ENCODE measurements around the gene OGDH. TPM values are rescaled to one million over a fixed set of nuclear protein-coding genes. Genes with fewer than 3 reads are reported as not detected.

The OGDH gene
- total RNA-seq, 4 donors from 2014 or later: 38.2 to 97.6 (median 78.6) TPM

DNA sequence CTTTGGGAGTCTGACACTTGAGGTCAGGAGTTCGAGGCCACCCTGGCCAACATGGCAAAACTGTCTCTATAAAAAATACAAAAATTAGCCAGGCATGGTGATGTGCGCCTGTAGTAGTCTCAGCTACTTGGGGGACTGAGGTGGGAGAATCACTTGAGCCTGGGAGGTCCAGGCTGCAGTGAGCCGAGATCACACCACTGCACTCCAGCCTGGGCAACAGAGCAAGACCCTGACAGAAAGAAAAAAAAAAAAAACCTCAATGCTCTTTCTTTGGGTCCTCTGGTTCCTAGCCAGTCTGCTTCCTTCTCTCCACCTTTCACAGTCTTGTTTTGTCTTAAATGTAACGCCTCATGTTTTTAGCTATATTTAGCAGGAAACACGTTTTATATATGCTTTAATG, 9.4 kb downstream of the OGDH start:
- no peaks in the 10 kb centered on the region for H3K27me3 ChIP-seq
- H3K4me1 ChIP-seq: no peaks in the 10 kb centered on the region
- no peak for TF ChIP-seq POLR2A (IDR thresholded peaks at IDR 0.05)
- TF ChIP-seq, protein P1, sequence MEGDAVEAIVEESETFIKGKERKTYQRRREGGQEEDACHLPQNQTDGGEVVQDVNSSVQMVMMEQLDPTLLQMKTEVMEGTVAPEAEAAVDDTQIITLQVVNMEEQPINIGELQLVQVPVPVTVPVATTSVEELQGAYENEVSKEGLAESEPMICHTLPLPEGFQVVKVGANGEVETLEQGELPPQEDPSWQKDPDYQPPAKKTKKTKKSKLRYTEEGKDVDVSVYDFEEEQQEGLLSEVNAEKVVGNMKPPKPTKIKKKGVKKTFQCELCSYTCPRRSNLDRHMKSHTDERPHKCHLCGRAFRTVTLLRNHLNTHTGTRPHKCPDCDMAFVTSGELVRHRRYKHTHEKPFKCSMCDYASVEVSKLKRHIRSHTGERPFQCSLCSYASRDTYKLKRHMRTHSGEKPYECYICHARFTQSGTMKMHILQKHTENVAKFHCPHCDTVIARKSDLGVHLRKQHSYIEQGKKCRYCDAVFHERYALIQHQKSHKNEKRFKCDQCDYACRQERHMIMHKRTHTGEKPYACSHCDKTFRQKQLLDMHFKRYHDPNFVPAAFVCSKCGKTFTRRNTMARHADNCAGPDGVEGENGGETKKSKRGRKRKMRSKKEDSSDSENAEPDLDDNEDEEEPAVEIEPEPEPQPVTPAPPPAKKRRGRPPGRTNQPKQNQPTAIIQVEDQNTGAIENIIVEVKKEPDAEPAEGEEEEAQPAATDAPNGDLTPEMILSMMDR (IDR thresholded peaks at IDR 0.05): no peak
- no peak for DNase-seq
- no peak overlapping the region for H3K27ac ChIP-seq
- no peak overlapping the region for H3K4me3 ChIP-seq
- H3K36me3 ChIP-seq: no peaks in the 10 kb centered on the region
- H3K9me3 ChIP-seq: no peaks in the 10 kb centered on the region
- intact Hi-C loops (cut with DNase I; ENCODE audit: low total_unique reads): no loop called here

DNA sequence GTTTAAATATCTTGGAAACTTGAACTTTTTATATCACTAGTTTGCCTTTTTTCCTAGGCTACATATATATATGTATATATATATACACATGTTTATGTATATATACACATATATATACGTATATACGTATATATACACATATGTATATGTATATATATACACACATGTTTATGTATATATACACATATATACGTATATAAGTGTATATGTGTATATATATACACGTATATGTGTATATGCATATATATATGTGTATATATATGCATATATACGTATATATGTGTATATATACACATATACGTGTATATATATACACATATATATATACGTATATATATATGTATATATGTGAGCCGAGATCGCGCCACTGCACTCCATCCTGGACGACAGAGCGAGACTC, 10.1 kb downstream of the OGDH start:
- no peaks in the 10 kb centered on the region for H3K4me1 ChIP-seq
- H3K36me3 ChIP-seq: no peaks in the 10 kb centered on the region
- intact Hi-C loops (cut with DNase I; ENCODE audit: low total_unique reads): no loop called here
- H3K9me3 ChIP-seq: no peaks in the 10 kb centered on the region
- H3K27ac ChIP-seq: no peak overlapping the region
- DNase-seq: no peak
- no peaks in the 10 kb centered on the region for H3K27me3 ChIP-seq
- H3K4me3 ChIP-seq: no peak overlapping the region
- TF ChIP-seq, protein P1 (IDR thresholded peaks at IDR 0.05): no peak
- TF ChIP-seq POLR2A (IDR thresholded peaks at IDR 0.05): no peak

DNA sequence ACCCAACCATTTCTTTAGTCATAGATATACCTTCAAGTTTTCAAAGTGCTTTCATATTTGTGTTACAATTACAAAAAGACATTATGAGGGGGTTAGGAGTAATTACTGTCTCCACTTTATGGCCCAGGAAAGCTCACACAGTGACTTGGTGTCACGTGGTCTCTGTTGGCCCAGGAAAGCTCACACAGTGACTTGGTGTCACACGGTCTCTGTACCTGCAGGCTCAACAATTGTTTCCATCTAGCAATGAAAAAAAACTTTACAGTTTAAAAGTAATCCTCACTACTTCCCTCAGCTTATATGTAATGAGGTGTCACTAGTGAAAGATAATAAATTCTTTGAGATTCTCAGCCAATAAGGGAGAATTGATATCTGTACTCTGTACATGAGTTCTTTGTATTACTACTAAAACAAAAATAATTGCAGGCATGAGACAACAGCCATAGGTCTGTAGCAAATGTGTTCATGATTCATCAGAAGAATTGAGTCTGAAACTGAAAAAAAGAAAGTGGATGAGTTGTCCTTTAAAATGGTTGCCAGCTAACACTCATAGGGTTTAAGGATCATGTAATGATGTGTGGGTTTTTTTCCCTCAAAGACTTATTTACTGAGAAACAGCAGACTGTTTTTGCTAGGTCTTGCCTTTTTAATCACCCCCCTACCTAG, 10.9 kb downstream of the OGDH start:
- no peak for DNase-seq
- H3K4me3 ChIP-seq: no peak overlapping the region
- intact Hi-C loops (cut with DNase I; ENCODE audit: low total_unique reads): no loop called here
- no peaks in the 10 kb centered on the region for H3K27me3 ChIP-seq
- H3K27ac ChIP-seq: no peak overlapping the region
- no peaks in the 10 kb centered on the region for H3K36me3 ChIP-seq
- no peaks in the 10 kb centered on the region for H3K4me1 ChIP-seq
- TF ChIP-seq POLR2A (IDR thresholded peaks at IDR 0.05): no peak
- TF ChIP-seq, protein P1 (IDR thresholded peaks at IDR 0.05): no peak
- H3K9me3 ChIP-seq: no peaks in the 10 kb centered on the region

DNA sequence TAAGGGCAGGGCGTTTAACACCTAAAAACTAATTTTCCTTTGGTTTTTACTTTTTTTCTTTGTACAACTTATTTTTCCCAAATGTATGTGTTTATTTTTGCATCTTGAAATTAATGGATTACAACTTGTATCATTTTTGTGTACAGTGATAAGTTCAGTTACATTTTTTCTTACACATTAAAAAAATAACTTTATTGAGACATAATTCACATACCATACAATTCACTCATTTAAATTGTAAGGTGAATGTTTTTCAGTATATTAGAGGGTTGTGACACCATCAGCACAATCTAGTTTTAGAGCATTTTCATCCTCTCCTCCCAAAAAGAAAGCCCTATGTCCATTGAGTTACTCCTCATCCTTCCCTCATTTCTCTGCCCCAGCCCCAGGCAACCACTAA, 11.6 kb downstream of the OGDH start:
- no peaks in the 10 kb centered on the region for H3K27me3 ChIP-seq
- no peak overlapping the region for H3K27ac ChIP-seq
- no peak overlapping the region for H3K4me3 ChIP-seq
- TF ChIP-seq, protein P1 (IDR thresholded peaks at IDR 0.05): no peak
- TF ChIP-seq POLR2A (IDR thresholded peaks at IDR 0.05): no peak
- H3K4me1 ChIP-seq: no peaks in the 10 kb centered on the region
- DNase-seq: no peak
- no peaks in the 10 kb centered on the region for H3K9me3 ChIP-seq
- no peaks in the 10 kb centered on the region for H3K36me3 ChIP-seq
- intact Hi-C loops (cut with DNase I; ENCODE audit: low total_unique reads): no loop called here

DNA sequence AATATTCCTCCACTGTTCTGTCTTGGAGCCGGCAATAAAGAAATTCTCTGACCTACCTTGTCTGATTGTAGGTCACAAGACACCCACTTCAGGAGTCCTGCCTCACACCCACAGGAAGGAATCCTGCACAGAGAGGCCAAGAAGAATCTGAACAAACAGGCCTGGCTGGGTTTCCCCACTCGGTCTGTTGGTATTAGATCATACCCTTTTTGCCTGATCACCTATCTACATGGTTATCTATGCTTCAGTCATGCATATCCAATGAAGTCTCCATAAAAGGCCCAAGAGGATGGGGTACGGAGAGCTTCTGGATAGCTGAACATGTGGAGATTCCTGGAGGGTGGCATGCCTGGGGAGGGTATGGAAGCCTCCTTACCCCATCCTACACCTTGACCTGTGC, 12.3 kb downstream of the OGDH start:
- TF ChIP-seq POLR2A (IDR thresholded peaks at IDR 0.05): no peak
- TF ChIP-seq, protein P1 (IDR thresholded peaks at IDR 0.05): no peak
- H3K9me3 ChIP-seq: no peaks in the 10 kb centered on the region
- no peak overlapping the region for H3K27ac ChIP-seq
- intact Hi-C loops (cut with DNase I; ENCODE audit: low total_unique reads): no loop called here
- H3K27me3 ChIP-seq: no peaks in the 10 kb centered on the region
- no peak overlapping the region for H3K4me3 ChIP-seq
- DNase-seq: no peak
- H3K4me1 ChIP-seq: no peaks in the 10 kb centered on the region
- no peaks in the 10 kb centered on the region for H3K36me3 ChIP-seq
